ENCODE measurements around the gene HBP1. TPM values are rescaled to one million over a fixed set of nuclear protein-coding genes. Genes with fewer than 3 reads are reported as not detected.
"Not testable (repeated sequence)": the region's sequence is repeated elsewhere in the genome, so short reads cannot be mapped to it uniquely, and the experiment has no call there.

The HBP1 gene
- polyA plus RNA-seq, 1 donor: 59.5 TPM

GRCh38 chr7:107224374-107225223 is 55.8 kb downstream of the HBP1 start:
- no peak for DNase-seq (ENCODE audit: low read depth)

DNA sequence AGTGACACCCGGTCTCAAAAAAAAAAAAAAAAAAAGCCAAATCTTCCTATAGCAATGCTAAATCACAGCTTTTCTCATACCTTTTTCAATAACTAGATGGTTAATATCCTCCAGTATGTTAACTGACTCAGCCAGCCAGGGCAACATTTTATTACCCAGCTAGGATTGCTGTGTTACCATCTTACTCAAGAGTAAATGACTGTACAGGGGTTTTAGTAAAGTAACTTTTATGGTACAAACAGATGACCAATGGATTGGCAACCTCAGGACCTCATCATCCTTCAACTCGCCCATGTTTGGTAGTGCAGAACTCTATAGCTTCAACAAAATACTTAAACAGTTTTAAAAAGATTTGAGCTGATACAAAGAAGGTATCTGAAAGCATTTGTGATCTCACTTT is 59.5 kb downstream of the HBP1 start:
- DNase-seq (ENCODE audit: low read depth): no peak

GRCh38 chr7:107230334-107230733 is 61.5 kb downstream of the HBP1 start:
- DNase-seq (ENCODE audit: low read depth): no peak

DNA sequence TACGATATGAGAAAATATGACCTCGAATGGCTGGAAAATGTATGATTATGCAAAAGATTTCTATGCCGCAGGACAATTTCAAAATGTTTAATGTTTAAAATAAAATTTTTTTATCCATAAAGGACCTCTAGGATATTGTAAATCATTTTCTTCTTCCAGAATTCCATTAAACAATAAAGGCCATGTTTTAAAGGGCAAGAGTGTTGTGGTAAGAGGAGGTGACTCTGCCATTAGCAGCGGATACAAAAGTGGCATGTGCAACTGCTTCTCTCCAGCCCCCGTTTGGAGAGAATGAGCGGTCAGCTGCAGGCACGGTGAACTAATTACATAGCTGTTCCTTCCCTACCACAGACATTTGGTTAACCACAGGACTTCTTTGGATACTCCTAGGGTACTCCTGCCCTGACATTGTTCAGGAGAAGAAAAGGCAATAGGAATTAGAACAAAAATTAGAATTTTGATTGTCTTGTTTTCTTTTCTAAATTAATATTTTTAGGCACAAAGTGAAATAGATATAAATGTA is 63.8 kb downstream of the HBP1 start:
- no peak for DNase-seq (ENCODE audit: low read depth)

GRCh38 chr7:107233174-107233573 is 64.4 kb downstream of the HBP1 start:
- no peak for DNase-seq (ENCODE audit: low read depth)

DNA sequence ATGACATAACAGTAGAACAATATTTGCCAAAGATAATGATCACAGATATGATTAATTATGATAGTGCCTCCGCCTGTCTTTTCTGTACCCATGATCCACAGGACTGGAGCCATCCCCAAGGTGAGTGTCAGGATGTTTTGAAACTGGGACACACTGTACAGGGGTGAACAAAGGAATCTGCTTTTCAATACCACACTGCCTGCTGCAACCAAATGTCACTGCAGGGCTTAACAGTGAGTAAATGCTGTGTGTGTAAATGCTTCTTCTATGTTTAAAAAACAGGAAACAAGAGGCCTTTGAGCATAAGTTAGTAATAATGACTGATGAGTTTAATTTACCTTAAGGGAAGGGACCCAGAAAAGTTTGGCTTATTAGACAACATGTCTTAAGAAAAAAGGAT is 65.2 kb downstream of the HBP1 start:
- DNase-seq (ENCODE audit: low read depth): no peak

- no peak for DNase-seq (ENCODE audit: low read depth)
Measured at GRCh38 chr7:107234436-107234835, 65.6 kb downstream of the HBP1 start.

GRCh38 chr7:107236862-107237261 is 68.1 kb downstream of the HBP1 start:
- DNase-seq (ENCODE audit: low read depth): no peak

DNA sequence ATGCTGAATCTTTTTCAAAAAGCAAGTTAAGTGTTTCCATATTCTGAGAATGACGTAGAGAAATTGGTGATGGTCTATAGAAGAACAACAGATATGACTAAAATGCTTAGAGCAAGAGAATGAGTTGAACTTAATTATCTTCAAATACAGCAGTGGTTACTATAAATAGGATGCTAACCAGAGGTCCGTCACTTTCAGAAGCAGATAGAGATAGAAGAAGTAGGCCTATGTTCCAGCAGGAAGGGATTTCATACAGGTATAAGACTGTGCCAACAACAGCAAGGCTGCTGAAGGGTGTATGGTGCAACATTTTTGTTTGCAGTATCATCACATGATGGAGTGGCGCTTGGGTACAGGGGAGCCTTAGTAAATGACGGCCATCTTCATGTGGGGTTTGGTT is 68.6 kb downstream of the HBP1 start:
- DNase-seq (ENCODE audit: low read depth): no peak

GRCh38 chr7:107242267-107242666 is 73.5 kb downstream of the HBP1 start:
- DNase-seq (ENCODE audit: low read depth): no peak

- no peak for DNase-seq (ENCODE audit: low read depth)
Measured at GRCh38 chr7:107244613-107245012, 75.8 kb downstream of the HBP1 start.

DNA sequence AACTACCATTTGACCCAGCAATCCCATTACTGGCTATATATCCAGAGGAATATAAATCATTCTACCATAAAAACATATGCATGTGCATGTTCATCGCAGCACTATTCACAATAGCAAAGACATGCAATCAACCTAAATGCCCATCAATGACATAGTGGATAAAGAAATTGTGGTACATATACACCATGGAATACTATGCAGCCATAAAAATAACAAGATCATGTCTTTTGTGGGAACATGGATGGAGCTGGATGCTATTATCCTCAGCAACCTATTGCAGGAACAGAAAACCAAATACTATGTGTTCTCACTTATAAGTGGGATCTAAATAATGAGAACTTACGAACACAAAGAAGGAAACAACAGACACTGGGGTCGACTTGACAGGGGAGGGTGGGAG is 78.0 kb downstream of the HBP1 start:
- DNase-seq (ENCODE audit: low read depth): not testable (repeated sequence)

DNA sequence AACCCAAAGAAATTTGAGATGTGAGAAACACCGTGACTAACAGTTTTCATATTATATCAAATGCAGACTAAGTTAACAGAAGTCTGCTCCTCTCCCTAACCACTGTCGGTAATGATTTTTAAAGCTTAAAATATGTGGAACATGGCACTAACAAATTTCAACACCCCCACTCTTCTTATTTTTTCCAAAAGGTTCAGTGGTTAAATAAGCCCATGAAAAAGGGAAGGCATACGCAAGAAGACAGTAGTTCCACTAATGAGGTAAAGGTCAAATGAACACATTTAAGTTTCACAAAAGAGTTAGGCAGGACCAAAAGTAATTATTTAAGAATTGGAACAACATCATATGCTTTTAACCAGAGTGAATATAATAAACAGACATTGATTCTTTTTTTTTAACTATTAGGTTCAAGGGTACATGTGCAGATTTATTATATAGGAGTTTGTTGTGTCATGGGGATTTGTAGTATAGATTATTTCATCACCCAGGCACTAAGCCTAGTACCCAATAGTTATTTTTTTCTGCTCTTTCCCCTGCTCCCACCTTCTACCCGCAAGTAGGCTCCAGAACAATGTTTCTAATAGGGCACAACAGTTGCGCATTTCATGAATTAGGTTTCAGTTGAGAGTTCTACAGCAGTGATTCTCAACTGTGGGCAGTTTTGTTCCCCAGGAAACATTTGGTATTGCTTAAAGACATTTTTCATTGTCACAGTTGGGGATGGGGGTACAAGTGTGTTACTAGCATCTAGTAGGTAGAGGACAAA is 79.9 kb downstream of the HBP1 start:
- DNase-seq (ENCODE audit: low read depth): no peak

DNA sequence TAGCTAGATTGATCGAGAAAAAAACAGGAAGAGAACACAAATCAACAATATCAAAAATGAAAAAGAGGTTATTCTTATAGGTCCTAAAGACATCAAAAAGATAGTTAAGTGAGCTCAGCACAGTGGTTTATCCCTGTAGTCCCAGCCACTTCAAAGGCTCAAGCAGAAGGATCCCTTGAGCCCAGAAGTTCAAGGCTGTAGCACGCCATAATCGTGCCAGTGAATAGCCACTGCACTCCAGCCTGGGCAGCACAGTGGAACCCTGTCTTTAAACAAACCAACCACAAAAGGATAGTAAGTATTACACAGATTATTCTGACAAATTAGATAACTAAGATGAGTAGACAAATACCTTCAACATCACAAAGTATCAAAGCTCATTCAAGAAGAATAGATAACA is 83.2 kb downstream of the HBP1 start:
- no peak for DNase-seq (ENCODE audit: low read depth)

Other genes with a start within 250 kb of the HBP1 start
- gene PRKAR2B, start 124.3 kb upstream of the HBP1 start, polyA plus RNA-seq (ENCODE audit: insufficient read length): 3.8 TPM